Body of pancreas (tissue), 4 donors: ENCODE data around the gene TBL1X.

Source experiments
- CTCF ChIP-seq, 7 experiments: fragments of 450-650 bp in 4 of 7; fragments of 200-600 bp in 3 of 7; sonication (generic) in 3 of 7; IDR thresholded peaks; one replicate each; pipeline ENCODE4 v1.5.1; 2016 to 2019; ENCODE audit warnings: antibody characterized with exemption in 7 of 7
- POLR2A ChIP-seq, 3 donors: fragments of 450-650 bp; IDR thresholded peaks; one replicate each; pipeline ENCODE4 v1.6.1; 2016; ENCODE audit warnings: antibody characterized with exemption in 3 of 3, mild to moderate bottlenecking in 2 of 3

GRCh38 chrX:9467751-9468150, 2.9 kb downstream of the TBL1X start:
- TF ChIP-seq CTCF (IDR thresholded peaks at IDR 0.05) = no peak
- no peak for TF ChIP-seq POLR2A (IDR thresholded peaks at IDR 0.05)
